NB4 (cell line): ENCODE measurements around the gene ADCY5.

Experiments
- DNase-seq: peaks from one replicate; pipeline ENCODE4 v3.0.0; 2010; ENCODE audit warnings: low read depth
- H3K4me3 ChIP-seq: one replicate; pipeline ENCODE4 v1.5.1; 2011; ENCODE audit warnings: mild to moderate bottlenecking, low read depth, low read length, moderate library complexity
- MAX ChIP-seq: IDR thresholded peaks from 2 replicates; pipeline ENCODE4 v1.6.1; 2011; ENCODE audit warnings: low read depth, low read length
- MYC ChIP-seq: IDR thresholded peaks from 2 replicates; pipeline ENCODE4 v1.6.1; 2011; ENCODE audit warnings: low read depth, low read length
- POLR2A ChIP-seq: IDR thresholded peaks from 2 replicates; pipeline ENCODE4 v1.6.1; 2011; ENCODE audit warnings: mild to moderate bottlenecking; ENCODE audit not compliant: insufficient read length; ENCODE audit errors: extremely low read depth
- TF ChIP-seq, protein P1 (sequence below): IDR thresholded peaks from one replicate; pipeline ENCODE4 v1.5.1; 2012; ENCODE audit warnings: low read depth, low read length

ADCY5 gene

DNA sequence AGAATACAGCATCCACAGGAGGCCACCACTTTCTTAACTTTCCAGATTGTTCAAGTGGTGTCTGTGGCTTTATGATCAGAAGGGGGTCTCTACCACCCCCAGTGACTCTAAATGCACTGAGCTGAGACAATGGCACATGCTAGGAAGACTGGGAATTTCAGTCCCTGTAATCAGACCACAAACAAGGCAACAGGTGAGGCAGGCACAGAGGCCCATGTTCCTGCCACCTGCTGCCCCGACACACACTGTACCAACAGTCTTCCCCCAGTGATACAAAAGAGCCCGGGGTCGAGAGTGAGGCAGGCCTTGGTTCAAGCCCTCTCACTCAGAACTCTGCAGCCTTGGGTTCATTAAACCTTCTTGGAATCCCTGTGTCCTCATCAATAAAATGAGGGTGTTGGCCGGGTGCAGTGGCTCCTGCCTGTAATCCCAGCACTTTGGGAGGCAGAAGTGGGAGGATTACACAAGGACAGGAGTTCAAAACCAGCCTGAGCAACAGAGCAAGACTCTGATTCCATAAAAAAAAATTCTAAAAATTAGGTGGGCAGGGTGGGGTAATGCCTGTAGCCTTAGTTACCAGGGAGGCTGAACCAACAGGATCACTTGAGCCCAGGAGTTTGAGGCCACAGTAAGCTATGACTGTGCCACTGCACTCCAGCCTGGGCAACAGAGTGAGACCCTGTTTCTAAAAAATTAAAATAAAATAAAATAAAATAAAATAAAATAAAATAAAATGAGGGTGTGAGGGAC, 55.8 kb downstream of the ADCY5 start:
- H3K4me3 ChIP-seq, result no peak overlapping the region
- no peak for TF ChIP-seq MYC
- no peak for TF ChIP-seq MAX
- TF ChIP-seq, protein P1, sequence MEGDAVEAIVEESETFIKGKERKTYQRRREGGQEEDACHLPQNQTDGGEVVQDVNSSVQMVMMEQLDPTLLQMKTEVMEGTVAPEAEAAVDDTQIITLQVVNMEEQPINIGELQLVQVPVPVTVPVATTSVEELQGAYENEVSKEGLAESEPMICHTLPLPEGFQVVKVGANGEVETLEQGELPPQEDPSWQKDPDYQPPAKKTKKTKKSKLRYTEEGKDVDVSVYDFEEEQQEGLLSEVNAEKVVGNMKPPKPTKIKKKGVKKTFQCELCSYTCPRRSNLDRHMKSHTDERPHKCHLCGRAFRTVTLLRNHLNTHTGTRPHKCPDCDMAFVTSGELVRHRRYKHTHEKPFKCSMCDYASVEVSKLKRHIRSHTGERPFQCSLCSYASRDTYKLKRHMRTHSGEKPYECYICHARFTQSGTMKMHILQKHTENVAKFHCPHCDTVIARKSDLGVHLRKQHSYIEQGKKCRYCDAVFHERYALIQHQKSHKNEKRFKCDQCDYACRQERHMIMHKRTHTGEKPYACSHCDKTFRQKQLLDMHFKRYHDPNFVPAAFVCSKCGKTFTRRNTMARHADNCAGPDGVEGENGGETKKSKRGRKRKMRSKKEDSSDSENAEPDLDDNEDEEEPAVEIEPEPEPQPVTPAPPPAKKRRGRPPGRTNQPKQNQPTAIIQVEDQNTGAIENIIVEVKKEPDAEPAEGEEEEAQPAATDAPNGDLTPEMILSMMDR, result no peak
- TF ChIP-seq POLR2A, result no peak
- no peak for DNase-seq

DNA sequence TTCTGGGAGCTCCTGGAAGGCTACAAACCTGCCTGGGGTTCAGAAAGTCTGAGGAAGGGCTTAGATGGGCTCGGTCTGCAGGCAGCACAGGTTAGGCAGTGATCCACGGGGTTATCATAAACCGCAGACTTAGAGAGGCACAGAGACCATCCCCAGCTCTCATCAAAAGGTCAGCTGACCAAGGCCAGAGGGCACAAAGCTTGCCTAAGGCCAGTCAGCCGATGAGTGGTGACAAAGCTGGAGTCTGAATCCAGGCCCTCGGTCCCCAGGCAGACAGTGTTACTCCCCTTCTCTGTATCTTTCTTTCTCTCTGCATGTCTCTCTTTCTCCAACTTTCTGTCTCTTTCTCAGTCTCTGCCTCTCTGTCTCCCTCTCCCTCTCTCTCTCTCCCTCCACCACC, 56.5 kb downstream of the ADCY5 start:
- TF ChIP-seq POLR2A (no peak), MAX (no peak), MYC (no peak)
- TF ChIP-seq, protein P1, result no peak
- DNase-seq, result no peak
- H3K4me3 ChIP-seq, result no peak overlapping the region

- no peak for DNase-seq
- TF ChIP-seq MYC, result no peak
- no peak for TF ChIP-seq POLR2A
- no peak for TF ChIP-seq MAX
- TF ChIP-seq, protein P1, result no peak
- H3K4me3 ChIP-seq, result no peak overlapping the region
Measured at GRCh38 chr3:123390865-123391600, 57.9 kb downstream of the ADCY5 start.

DNA sequence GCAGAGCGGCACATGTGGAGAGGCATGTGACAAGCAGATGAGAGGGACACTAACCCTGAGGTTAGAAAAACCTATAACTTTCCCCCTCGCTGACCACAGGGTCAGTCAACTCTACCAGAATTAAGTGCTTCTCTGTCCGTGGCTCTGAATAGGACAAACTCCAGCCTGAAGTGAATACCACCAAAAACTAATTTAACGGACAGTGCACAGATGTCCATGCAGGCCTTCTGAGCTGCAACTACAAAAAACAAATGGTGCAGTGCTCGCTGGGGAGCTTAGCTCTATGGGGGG, 59.3 kb downstream of the ADCY5 start:
- DNase-seq, result no peak
- no peak overlapping the region for H3K4me3 ChIP-seq
- TF ChIP-seq MAX (no peak), POLR2A (no peak)
- TF ChIP-seq, protein P1, result no peak

DNA sequence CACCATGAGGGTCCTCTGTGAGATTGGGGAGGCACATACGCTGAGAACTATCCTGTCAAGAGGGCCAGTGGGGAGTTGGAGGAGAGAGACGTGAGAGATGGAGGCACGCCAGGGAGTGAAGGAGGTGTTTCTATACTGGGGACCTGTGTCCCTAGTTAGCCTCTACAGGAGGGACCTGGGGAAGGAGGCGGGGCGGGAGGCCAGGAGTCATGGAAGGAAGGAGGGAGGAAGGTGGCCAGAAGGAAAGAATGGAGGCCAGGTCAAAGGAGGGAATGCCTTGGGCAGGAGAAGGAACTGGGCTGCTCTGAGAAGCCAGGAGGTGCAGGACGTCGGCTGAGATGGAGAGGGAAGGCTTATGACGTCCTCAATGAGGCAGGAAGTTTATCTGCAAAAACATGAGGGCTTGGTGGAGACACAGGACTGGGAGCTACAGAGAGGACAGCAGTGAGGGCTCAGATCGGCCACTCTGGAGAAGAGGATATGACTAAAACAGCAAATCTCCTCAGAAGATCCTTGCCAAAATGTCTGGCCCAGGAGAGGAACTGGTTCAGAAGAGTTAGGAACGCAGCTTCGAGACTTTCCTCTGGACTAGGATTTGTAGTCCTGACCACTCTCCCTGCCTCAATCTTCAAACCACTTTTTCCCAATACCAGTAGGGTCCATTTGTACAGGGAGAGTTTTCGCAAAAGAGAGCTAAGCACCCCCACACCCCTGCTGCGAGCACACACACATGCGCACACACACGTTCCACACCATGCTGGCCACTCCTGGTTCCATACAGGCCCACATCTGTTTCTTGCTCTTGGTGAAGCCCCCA, 59.9 kb downstream of the ADCY5 start:
- no peak for TF ChIP-seq MYC
- TF ChIP-seq, protein P1, result no peak
- TF ChIP-seq MAX, result no peak
- no peak for TF ChIP-seq POLR2A
- H3K4me3 ChIP-seq, result no peak overlapping the region
- no peak for DNase-seq
